Measurements from ENCODE around the gene PQBP1. TPM values are rescaled to one million over a fixed set of nuclear protein-coding genes. Genes with fewer than 3 reads are reported as not detected.

The PQBP1 gene
- total and polyA plus RNA-seq, 2 donors (not counting 1 experiment from before 2014, with no cell fraction given) = 41.1 to 57.0 TPM

GRCh38 chrX:48939524-48940228 lies 41.9 kb downstream of the PQBP1 start:
- DNase-seq (ENCODE audit: low read depth in 2 of 2) = no peak
- TF ChIP-seq, protein P1, sequence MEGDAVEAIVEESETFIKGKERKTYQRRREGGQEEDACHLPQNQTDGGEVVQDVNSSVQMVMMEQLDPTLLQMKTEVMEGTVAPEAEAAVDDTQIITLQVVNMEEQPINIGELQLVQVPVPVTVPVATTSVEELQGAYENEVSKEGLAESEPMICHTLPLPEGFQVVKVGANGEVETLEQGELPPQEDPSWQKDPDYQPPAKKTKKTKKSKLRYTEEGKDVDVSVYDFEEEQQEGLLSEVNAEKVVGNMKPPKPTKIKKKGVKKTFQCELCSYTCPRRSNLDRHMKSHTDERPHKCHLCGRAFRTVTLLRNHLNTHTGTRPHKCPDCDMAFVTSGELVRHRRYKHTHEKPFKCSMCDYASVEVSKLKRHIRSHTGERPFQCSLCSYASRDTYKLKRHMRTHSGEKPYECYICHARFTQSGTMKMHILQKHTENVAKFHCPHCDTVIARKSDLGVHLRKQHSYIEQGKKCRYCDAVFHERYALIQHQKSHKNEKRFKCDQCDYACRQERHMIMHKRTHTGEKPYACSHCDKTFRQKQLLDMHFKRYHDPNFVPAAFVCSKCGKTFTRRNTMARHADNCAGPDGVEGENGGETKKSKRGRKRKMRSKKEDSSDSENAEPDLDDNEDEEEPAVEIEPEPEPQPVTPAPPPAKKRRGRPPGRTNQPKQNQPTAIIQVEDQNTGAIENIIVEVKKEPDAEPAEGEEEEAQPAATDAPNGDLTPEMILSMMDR (conservative IDR thresholded peaks at IDR 0.05 in 1 of 2, IDR thresholded peaks at IDR 0.05 in 1 of 2; ENCODE audit: low read depth in 1 of 2, low read length in 2 of 2) = no peak
- no peak for TF ChIP-seq EZH2 (IDR thresholded peaks at IDR 0.05; ENCODE audit: low read length, missing control alignments)
- Histone ChIP-seq H2AFZ (ENCODE audit: low read length) (no peak overlapping the region), H3K9ac (ENCODE audit: insufficient read depth, low read length) (no peak overlapping the region), H3K4me2 (ENCODE audit: extremely low read depth, insufficient read depth, low read length) (no peak overlapping the region), H3K9me3 (ENCODE audit: control insufficient read depth, insufficient read depth, low read depth, low read length) (no peaks in the 10 kb centered on the region), H3K79me2 (ENCODE audit: control insufficient read depth, insufficient read depth, low read length) (peaks cover 10% of the 10 kb centered on the region), H4K20me1 (ENCODE audit: control insufficient read depth, extremely low read depth, insufficient read depth, low read length) (no peaks in the 10 kb centered on the region), H3K36me3 (ENCODE audit: control insufficient read depth, insufficient read depth, low read length) (no peaks in the 10 kb centered on the region), H3K4me1 (ENCODE audit: control insufficient read depth, extremely low read depth, insufficient read depth, low read length) (no peaks in the 10 kb centered on the region), H3K27me3 (ENCODE audit: control insufficient read depth, insufficient read depth, low read length) (no peaks in the 10 kb centered on the region), H3K4me3 (replicated peaks in 1 of 4; ENCODE audit: control extremely low read depth in 1 of 4, insufficient read depth in 1 of 4, low read depth in 3 of 4, low read length in 4 of 4) (no peak overlapping the region), H3K27ac (ENCODE audit: insufficient read depth, low read length) (no peak overlapping the region)

DNA sequence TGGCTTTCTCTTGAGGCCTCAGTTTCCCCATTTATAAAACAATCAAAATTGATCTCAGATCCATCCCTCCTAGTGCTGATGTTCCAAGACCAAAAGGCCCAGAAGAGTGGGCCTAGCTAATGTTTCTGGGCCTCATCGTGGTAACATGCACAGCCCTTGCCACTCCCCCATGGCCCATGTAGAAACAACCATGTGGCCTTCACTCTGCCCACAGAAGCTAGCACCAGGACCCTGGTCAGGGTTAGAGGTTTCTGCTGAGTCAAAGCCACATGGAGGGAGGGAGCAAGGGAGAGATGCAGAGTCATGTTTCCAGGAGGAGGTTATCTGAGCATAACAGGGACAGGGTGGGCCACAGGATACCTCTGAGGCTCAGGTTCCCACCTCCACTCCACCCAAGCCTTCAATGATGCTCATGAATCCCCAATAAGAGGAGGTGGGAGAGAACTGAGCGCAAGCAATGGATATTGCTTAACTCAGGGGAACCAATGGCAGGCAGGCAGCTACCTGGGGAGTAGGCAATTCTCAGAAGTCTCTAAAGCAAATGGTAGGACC lies 42.8 kb downstream of the PQBP1 start:
- H3K4me2 ChIP-seq (ENCODE audit: extremely low read depth, insufficient read depth, low read length) = no peak overlapping the region
- H3K36me3 ChIP-seq (ENCODE audit: control insufficient read depth, insufficient read depth, low read length) = no peaks in the 10 kb centered on the region
- H3K4me3 ChIP-seq (replicated peaks in 1 of 4; ENCODE audit: control extremely low read depth in 1 of 4, insufficient read depth in 1 of 4, low read depth in 3 of 4, low read length in 4 of 4) = no peak overlapping the region
- no peak overlapping the region for H3K27ac ChIP-seq (ENCODE audit: insufficient read depth, low read length)
- H3K27me3 ChIP-seq (ENCODE audit: control insufficient read depth, insufficient read depth, low read length) = no peaks in the 10 kb centered on the region
- no peak overlapping the region for H3K9ac ChIP-seq (ENCODE audit: insufficient read depth, low read length)
- H4K20me1 ChIP-seq (ENCODE audit: control insufficient read depth, extremely low read depth, insufficient read depth, low read length) = no peaks in the 10 kb centered on the region
- DNase-seq (ENCODE audit: low read depth in 2 of 2) = no peak
- H3K4me1 ChIP-seq (ENCODE audit: control insufficient read depth, extremely low read depth, insufficient read depth, low read length) = no peaks in the 10 kb centered on the region
- no peak overlapping the region for H2AFZ ChIP-seq (ENCODE audit: low read length)
- no peaks in the 10 kb centered on the region for H3K9me3 ChIP-seq (ENCODE audit: control insufficient read depth, insufficient read depth, low read depth, low read length)
- TF ChIP-seq EZH2 (IDR thresholded peaks at IDR 0.05; ENCODE audit: low read length, missing control alignments) = no peak
- TF ChIP-seq, protein P1 (conservative IDR thresholded peaks at IDR 0.05 in 1 of 2, IDR thresholded peaks at IDR 0.05 in 1 of 2; ENCODE audit: low read depth in 1 of 2, low read length in 2 of 2) = no peak
- peaks cover 13% of the 10 kb centered on the region for H3K79me2 ChIP-seq (ENCODE audit: control insufficient read depth, insufficient read depth, low read length)

GRCh38 chrX:48942895-48943294 lies 45.2 kb downstream of the PQBP1 start:
- Histone ChIP-seq H4K20me1 (ENCODE audit: control insufficient read depth, extremely low read depth, insufficient read depth, low read length) (no peaks in the 10 kb centered on the region), H2AFZ (ENCODE audit: low read length) (no peak overlapping the region), H3K4me1 (ENCODE audit: control insufficient read depth, extremely low read depth, insufficient read depth, low read length) (no peaks in the 10 kb centered on the region), H3K79me2 (ENCODE audit: control insufficient read depth, insufficient read depth, low read length) (peaks cover 13% of the 10 kb centered on the region), H3K9ac (ENCODE audit: insufficient read depth, low read length) (no peak overlapping the region), H3K36me3 (ENCODE audit: control insufficient read depth, insufficient read depth, low read length) (no peaks in the 10 kb centered on the region), H3K27ac (ENCODE audit: insufficient read depth, low read length) (no peak overlapping the region), H3K4me2 (ENCODE audit: extremely low read depth, insufficient read depth, low read length) (no peak overlapping the region), H3K9me3 (ENCODE audit: control insufficient read depth, insufficient read depth, low read depth, low read length) (no peaks in the 10 kb centered on the region), H3K27me3 (ENCODE audit: control insufficient read depth, insufficient read depth, low read length) (no peaks in the 10 kb centered on the region), H3K4me3 (replicated peaks in 1 of 4; ENCODE audit: control extremely low read depth in 1 of 4, insufficient read depth in 1 of 4, low read depth in 3 of 4, low read length in 4 of 4) (no peak overlapping the region)
- TF ChIP-seq, protein P1 (conservative IDR thresholded peaks at IDR 0.05 in 1 of 2, IDR thresholded peaks at IDR 0.05 in 1 of 2; ENCODE audit: low read depth in 1 of 2, low read length in 2 of 2) = no peak
- TF ChIP-seq EZH2 (IDR thresholded peaks at IDR 0.05; ENCODE audit: low read length, missing control alignments) = no peak
- no peak for DNase-seq (ENCODE audit: low read depth in 2 of 2)
